Suprapubic skin (tissue), 4 donors: ENCODE data around the gene DCLK2. TPM values are rescaled to one million over a fixed set of nuclear protein-coding genes. Genes with fewer than 3 reads are reported as not detected.

Experiments used
- DNase-seq, 2 donors: peaks; one replicate each; pipeline ENCODE4 v3.0.0-alpha.2; 2019; ENCODE audit warnings: low spot score in 2 of 2
- H3K27ac ChIP-seq: fragments of 200-600 bp; sonication (generic); one replicate; pipeline ENCODE4 v1.5.1; 2019
- H3K27me3 ChIP-seq: fragments of 200-600 bp; sonication (generic); one replicate; pipeline ENCODE4 v1.5.1; 2019
- H3K36me3 ChIP-seq: fragments of 200-600 bp; sonication (generic); one replicate; pipeline ENCODE4 v1.5.1; 2019
- H3K4me1 ChIP-seq: fragments of 200-600 bp; sonication (generic); one replicate; pipeline ENCODE4 v1.5.1; 2019
- H3K4me3 ChIP-seq: fragments of 200-600 bp; sonication (generic); one replicate; pipeline ENCODE4 v1.5.1; 2019; ENCODE audit warnings: mild to moderate bottlenecking
- H3K9me3 ChIP-seq: fragments of 200-600 bp; sonication (generic); one replicate; pipeline ENCODE4 v1.5.1; 2019
- EP300 ChIP-seq: sonication (generic); formaldehyde crosslinking; IDR thresholded peaks from one replicate; pipeline ENCODE4 v1.6.1; 2017; ENCODE audit warnings: antibody characterized with exemption
- POLR2A ChIP-seq, 2 donors: fragments of 450-650 bp; IDR thresholded peaks; one replicate each; pipeline ENCODE4 v1.6.1; 2017; ENCODE audit warnings: antibody characterized with exemption in 2 of 2, mild to moderate bottlenecking in 2 of 2, moderate library complexity in 2 of 2
- POLR2AphosphoS5 ChIP-seq, 3 donors: sonication (generic); formaldehyde crosslinking; IDR thresholded peaks; one replicate each; pipeline ENCODE4 v1.6.1; 2017; ENCODE audit warnings: antibody characterized with exemption in 3 of 3
- WGBS: methylation state at CpG from one replicate; pipeline ENCODE4 v1.1.5; 2018; 5-methylcytosine and 5-hydroxymethylcytosine counted together
- total RNA-seq, 4 donors: library from RNA; depleted of rRNA; stranded (reverse); fragments of >200 nt; gene quantifications; one replicate each; pipeline ENCODE4 v1.1.0, GENCODE V29; 2016
- TF ChIP-seq, protein P1 (sequence below), 2 donors: fragments of 200-600 bp in 1 of 2; fragments of 450-650 bp in 1 of 2; sonication (generic) in 1 of 2; IDR thresholded peaks; one replicate each; pipeline ENCODE4 v1.5.1; 2016 to 2019; ENCODE audit warnings: antibody characterized with exemption in 2 of 2, mild to moderate bottlenecking in 1 of 2, moderate library complexity in 1 of 2

Gene DCLK2
- total RNA-seq, 4 donors from 2014 or later = 0.57 to 3.6 (median 1.9) TPM

DNA sequence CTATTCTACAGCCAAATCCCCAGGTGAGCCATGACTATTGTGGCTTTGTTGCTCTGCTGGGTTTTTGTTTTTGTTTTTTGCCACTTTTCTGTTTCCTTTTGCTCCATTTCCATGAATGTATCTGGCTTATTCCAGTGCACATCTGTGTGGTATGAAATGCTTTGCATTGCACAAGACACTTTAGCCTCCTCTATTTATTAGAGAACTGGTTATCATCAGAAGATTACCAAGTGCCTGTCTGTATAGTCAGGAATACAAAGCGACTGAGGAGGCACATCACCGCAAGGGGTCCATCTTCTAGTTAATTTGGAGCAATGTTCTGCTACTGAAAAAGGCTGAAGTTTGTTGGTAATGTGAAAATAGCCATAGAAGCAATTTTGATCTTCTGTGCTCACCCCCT, 120.8 kb downstream of the DCLK2 start:
- H3K9me3 ChIP-seq = no peaks in the 10 kb centered on the region

DNA sequence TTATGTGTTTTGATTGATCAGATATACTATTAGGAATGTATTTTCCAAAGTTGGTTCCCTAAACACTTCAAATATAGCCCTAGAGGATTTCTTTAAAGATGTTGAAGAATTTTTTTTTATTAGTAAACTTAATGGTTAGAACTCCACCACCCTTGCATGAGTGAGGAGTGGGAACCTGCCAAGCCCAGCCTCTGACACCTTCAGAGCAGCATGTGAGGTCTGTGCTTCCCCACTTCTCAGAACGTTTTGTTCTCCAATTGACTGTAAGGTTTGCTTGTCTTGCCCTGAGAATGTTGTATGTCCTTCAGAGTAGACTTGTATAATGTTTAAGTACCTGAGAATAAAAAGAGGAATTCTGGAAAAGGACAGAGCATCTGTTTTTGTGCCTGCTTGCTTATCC, 126.8 kb downstream of the DCLK2 start:
- TF ChIP-seq POLR2AphosphoS5 (IDR thresholded peaks at IDR 0.05) (no peak), EP300 (no peak), POLR2A (IDR thresholded peaks at IDR 0.05) (no peak)
- TF ChIP-seq, protein P1, sequence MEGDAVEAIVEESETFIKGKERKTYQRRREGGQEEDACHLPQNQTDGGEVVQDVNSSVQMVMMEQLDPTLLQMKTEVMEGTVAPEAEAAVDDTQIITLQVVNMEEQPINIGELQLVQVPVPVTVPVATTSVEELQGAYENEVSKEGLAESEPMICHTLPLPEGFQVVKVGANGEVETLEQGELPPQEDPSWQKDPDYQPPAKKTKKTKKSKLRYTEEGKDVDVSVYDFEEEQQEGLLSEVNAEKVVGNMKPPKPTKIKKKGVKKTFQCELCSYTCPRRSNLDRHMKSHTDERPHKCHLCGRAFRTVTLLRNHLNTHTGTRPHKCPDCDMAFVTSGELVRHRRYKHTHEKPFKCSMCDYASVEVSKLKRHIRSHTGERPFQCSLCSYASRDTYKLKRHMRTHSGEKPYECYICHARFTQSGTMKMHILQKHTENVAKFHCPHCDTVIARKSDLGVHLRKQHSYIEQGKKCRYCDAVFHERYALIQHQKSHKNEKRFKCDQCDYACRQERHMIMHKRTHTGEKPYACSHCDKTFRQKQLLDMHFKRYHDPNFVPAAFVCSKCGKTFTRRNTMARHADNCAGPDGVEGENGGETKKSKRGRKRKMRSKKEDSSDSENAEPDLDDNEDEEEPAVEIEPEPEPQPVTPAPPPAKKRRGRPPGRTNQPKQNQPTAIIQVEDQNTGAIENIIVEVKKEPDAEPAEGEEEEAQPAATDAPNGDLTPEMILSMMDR (IDR thresholded peaks at IDR 0.05) = no peak
- DNase-seq = no peak
- no peak overlapping the region for H3K4me3 ChIP-seq
- 57% methylated on average over 1 of the region's 1 CpG for WGBS
- H3K27ac ChIP-seq = no peak overlapping the region
- H3K36me3 ChIP-seq = no peaks in the 10 kb centered on the region
- H3K9me3 ChIP-seq = no peaks in the 10 kb centered on the region
- no peaks in the 10 kb centered on the region for H3K4me1 ChIP-seq
- no peaks in the 10 kb centered on the region for H3K27me3 ChIP-seq

More for the DNA sequence above, 120.8 kb downstream of the DCLK2 start:
- DNase-seq = no peak
- no peaks in the 10 kb centered on the region for H3K4me1 ChIP-seq
- no peak for TF ChIP-seq EP300
- TF ChIP-seq, protein P1 (IDR thresholded peaks at IDR 0.05) = no peak
- no peak for TF ChIP-seq POLR2AphosphoS5 (IDR thresholded peaks at IDR 0.05)
- no peaks in the 10 kb centered on the region for H3K36me3 ChIP-seq
- WGBS = 96% methylated on average over 2 of the region's 2 CpGs
- H3K4me3 ChIP-seq = no peak overlapping the region
- no peak overlapping the region for H3K27ac ChIP-seq
- H3K27me3 ChIP-seq = no peaks in the 10 kb centered on the region

DNA sequence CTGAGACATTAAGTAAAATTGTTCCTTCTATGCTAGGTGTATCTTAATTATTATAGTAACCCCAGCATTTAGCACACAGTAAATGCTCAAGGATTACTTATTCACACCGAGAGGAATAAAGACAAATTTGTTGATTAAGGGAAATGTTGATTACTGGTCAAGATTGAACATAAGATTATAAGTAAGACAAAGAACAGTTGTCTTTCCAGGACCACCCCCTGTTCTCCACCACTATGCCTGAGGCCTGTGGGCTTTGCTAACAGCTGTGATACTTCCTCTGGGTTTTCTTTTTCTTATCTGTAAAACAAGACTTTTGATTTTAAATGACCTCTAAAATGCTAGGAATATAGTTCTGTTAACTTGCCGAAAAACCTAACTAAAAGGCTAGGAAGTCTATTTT, 128.0 kb downstream of the DCLK2 start:
- no peak for TF ChIP-seq POLR2A (IDR thresholded peaks at IDR 0.05)
- TF ChIP-seq, protein P1 (IDR thresholded peaks at IDR 0.05) = no peak
- no peak for TF ChIP-seq POLR2AphosphoS5 (IDR thresholded peaks at IDR 0.05)
- no peak for TF ChIP-seq EP300
- H3K27ac ChIP-seq = no peak overlapping the region
- H3K9me3 ChIP-seq = no peaks in the 10 kb centered on the region
- H3K27me3 ChIP-seq = no peaks in the 10 kb centered on the region
- no peaks in the 10 kb centered on the region for H3K4me1 ChIP-seq
- 96% methylated on average over 2 of the region's 2 CpGs for WGBS
- H3K4me3 ChIP-seq = no peak overlapping the region
- no peak for DNase-seq
- no peaks in the 10 kb centered on the region for H3K36me3 ChIP-seq

DNA sequence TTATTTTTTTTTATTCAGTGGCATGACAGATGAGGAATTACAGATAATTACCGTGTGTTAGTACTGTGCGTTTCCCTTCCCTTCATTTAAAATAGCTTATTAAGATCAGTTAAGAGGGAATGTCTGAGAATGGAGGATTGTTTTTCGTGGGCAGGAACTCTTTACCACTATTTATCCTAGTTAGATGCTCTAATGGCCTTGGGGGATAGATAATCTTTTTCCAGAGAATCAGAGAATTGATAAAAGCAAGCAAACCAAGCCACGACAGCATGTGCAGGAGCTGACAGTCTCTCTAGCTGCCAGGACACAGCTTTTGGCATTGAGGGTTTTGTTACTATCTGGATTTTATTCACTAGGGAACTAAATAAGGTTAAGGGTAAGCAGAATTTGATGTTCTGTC, 128.7 kb downstream of the DCLK2 start:
- Histone ChIP-seq H3K27ac (no peak overlapping the region), H3K4me3 (no peak overlapping the region), H3K27me3 (no peaks in the 10 kb centered on the region), H3K4me1 (no peaks in the 10 kb centered on the region), H3K36me3 (no peaks in the 10 kb centered on the region), H3K9me3 (no peaks in the 10 kb centered on the region)
- DNase-seq = no peak
- TF ChIP-seq POLR2AphosphoS5 (IDR thresholded peaks at IDR 0.05) = no peak
- no peak for TF ChIP-seq POLR2A (IDR thresholded peaks at IDR 0.05)
- TF ChIP-seq, protein P1 (IDR thresholded peaks at IDR 0.05) = no peak
- TF ChIP-seq EP300 = no peak
- 79% methylated on average over 4 of the region's 4 CpGs for WGBS

DNA sequence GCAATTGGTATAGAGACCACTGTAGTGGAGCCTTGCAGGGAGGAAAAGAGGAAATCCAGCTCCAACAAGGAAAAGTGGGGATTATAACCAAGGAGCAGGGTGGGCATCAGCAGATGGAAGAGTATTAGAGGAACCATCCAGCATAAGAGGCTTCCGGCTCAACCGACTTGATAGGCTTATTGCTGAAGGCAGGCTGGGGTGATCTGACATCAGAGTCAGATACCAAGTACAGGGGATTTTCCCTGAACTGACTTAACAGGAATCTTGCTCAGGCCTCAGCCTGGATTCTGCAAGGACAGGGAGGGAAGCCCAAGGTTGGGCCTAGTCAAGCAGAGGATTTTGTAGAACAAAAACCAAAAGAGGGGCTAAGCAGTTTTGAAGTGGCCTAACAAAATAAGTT, 129.6 kb downstream of the DCLK2 start:
- TF ChIP-seq, protein P1 (IDR thresholded peaks at IDR 0.05) = no peak
- TF ChIP-seq POLR2AphosphoS5 (IDR thresholded peaks at IDR 0.05) = no peak
- TF ChIP-seq EP300 = no peak
- no peak for TF ChIP-seq POLR2A (IDR thresholded peaks at IDR 0.05)
- Histone ChIP-seq H3K27me3 (no peaks in the 10 kb centered on the region), H3K27ac (no peak overlapping the region), H3K9me3 (no peaks in the 10 kb centered on the region), H3K4me3 (no peak overlapping the region), H3K4me1 (peaks cover 7% of the 10 kb centered on the region), H3K36me3 (no peaks in the 10 kb centered on the region)
- DNase-seq = no peak
- 91% methylated on average over 2 of the region's 2 CpGs for WGBS
